BLaER1 (cell line): ENCODE results near the gene RNF39.

Experiments
- H3K27ac ChIP-seq: shearing (Covaris generic); formaldehyde crosslinking; 2 replicates; pipeline ENCODE4 v1.8.1; 2022
- H3K27me3 ChIP-seq: shearing (Covaris generic); formaldehyde crosslinking; 2 replicates; pipeline ENCODE4 v1.8.1; 2022
- H3K36me3 ChIP-seq: shearing (Covaris generic); formaldehyde crosslinking; 2 replicates; pipeline ENCODE4 v1.8.1; 2022
- H3K4me1 ChIP-seq: shearing (Covaris generic); formaldehyde crosslinking; 2 replicates; pipeline ENCODE4 v1.8.1; 2022
- H3K4me2 ChIP-seq: shearing (Covaris generic); formaldehyde crosslinking; 2 replicates; pipeline ENCODE4 v1.8.1; 2022
- H3K4me3 ChIP-seq: shearing (Covaris generic); formaldehyde crosslinking; 2 replicates; pipeline ENCODE4 v1.8.1; 2022
- H3K9ac ChIP-seq: shearing (Covaris generic); formaldehyde crosslinking; 2 replicates; pipeline ENCODE4 v1.8.1; 2022
- H3K9me3 ChIP-seq: shearing (Covaris generic); formaldehyde crosslinking; 2 replicates; pipeline ENCODE4 v1.8.1; 2022
- H4K20me1 ChIP-seq: shearing (Covaris generic); formaldehyde crosslinking; 2 replicates; pipeline ENCODE4 v1.8.1; 2022
- Cebpa-rat ChIP-seq: shearing (Covaris generic); IDR thresholded peaks from 2 replicates; pipeline ENCODE4 v1.8.1; 2022

Gene RNF39

DNA sequence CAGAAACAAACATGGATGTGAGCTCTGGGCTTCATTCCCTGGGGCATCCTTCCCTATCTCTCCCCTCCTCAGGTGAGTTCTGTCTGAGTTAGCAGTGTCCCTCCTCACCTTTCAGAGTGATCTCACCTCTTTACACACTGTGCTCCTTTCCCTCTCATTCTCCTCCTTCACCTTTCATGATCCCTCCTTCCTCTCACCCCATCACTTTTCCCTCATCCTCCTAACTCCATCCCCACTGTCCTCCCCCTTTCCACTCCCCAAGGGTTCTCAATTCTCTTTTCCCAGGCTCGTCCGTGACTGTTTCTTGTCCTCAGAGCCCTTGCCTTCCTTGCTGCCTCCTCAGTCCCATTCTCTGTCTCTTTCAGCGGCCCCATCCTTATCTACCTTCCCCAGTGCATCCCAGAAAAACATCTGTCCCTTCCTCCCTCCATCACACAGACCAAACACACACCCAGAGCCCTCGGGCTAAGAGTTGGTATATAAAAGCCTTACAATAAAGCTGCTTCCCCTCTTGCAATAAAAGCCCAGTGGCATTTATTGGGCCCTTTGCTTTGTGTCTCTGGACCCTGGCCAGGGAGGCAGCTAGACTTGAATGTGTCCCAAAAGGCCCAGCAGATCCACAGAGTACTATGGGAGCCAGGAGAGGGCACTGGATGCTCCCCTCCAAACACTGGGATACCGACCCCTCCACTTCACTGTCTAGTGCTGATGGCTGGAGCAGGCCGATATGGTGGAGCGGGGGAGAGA lies 1.9 kb downstream of the RNF39 start:
- no peak for TF ChIP-seq Cebpa-rat
- Histone ChIP-seq H3K4me1 (peaks cover 39% of the 10 kb centered on the region), H3K27ac (no peak overlapping the region), H3K36me3 (peaks cover 26% of the 10 kb centered on the region), H3K9me3 (no peaks in the 10 kb centered on the region), H3K4me2 (no peak overlapping the region), H3K27me3 (peaks cover 73% of the 10 kb centered on the region), H4K20me1 (peaks cover 44% of the 10 kb centered on the region), H3K4me3 (no peak overlapping the region), H3K9ac (no peak overlapping the region)

DNA sequence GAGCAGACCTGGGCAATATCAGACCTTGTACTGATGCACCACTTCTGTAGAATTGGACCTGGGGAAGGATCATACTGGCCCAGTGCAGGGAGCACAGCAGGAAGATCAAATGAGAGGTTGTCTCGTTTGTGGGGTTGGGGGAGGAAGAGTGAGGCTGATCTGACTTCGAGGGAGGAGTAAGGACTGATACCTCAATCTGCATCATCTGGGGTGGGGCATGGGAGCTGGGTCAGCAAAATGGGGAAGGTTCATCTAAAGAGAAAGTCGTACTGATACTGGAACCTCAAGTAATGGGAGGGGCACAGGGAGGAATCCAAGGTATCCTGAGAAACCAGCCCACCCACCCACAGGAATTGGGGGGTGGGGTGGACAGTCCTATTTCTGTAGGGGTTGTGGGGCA lies 3.7 kb downstream of the RNF39 start:
- no peak overlapping the region for H3K9ac ChIP-seq
- no peaks in the 10 kb centered on the region for H3K9me3 ChIP-seq
- peaks cover 40% of the 10 kb centered on the region for H3K4me1 ChIP-seq
- H3K27me3 ChIP-seq: peaks cover 55% of the 10 kb centered on the region
- H3K36me3 ChIP-seq: peaks cover 29% of the 10 kb centered on the region
- no peak overlapping the region for H3K4me2 ChIP-seq
- H3K27ac ChIP-seq: no peak overlapping the region
- no peak for TF ChIP-seq Cebpa-rat
- no peak overlapping the region for H3K4me3 ChIP-seq
- H4K20me1 ChIP-seq: peaks cover 44% of the 10 kb centered on the region

DNA sequence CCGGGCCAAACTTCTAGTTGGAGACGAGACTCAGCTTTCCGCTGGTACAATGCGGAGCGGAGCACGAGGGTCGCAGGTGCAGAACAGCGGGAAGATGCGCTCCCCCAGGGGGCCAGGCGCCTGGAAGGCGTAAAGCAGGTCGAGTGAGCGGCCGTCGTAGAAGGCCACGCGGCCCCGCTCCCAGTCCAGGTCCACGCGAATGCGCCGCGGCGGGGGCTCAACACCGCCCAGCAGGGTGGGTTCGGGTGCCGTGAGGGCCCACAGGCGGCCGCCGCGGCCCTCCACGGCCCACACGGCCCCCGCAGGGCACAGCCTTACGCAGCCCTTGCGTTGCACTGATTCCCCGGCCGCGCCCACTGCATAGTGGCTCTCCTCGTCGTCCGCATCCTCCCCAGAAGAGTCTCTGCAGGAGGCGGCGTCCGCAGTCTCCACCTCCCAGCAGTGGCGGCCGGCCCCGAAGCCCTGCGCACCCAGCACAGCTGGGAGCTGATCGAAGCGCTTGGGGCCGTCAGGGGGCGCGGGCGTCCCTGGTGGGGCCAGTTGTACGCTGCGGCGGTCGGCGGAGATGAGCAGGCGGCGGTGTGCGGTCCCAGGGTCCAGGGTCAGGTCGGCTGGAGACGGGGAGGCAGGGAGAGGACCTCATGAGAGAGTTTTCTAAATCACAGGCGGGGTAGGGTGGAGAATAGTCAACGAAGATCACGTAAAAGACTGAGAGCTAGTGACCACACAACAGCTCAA lies 4.3 kb downstream of the RNF39 start:
- H3K4me3 ChIP-seq: no peak overlapping the region

DNA sequence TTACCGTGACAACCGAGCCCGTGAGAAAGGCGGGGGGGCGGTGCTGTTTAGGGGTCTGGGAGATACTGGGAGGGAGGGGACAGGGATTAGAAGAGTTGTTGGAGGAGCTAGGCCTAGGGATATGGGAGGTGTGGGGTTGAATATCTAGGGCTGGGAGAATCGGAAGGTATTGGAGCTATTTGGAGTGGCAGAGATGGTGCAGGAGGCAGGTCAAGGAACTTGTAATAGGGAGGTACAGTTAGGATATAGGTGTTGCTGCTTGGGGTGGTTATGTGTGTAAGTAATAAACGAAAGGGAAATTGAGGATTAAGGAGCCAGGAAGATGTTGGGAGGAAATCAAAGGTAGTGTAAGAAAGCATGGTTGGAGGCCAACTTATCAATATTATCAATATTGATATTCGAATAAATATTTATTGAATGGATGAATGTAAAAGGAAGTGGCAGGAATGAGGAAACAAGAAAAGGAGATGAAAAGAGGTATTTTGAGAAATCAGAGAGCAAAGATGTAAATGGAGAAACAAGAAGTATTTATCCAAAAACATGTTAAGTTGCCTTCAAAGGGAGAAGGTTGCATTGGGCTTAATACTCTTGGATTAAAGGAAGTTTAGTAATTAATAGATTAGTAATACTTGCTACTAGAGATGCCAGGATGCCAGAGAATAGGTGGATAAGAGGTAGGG lies 8.0 kb downstream of the RNF39 start:
- H3K4me3 ChIP-seq: peak overlapping the region; percentile 73
- TF ChIP-seq Cebpa-rat: no peak
- H3K36me3 ChIP-seq: peaks cover 44% of the 10 kb centered on the region
- H3K9me3 ChIP-seq: no peaks in the 10 kb centered on the region
- peaks cover 40% of the 10 kb centered on the region for H3K4me1 ChIP-seq
- H3K4me2 ChIP-seq: peak overlapping the region; percentile 97
- H4K20me1 ChIP-seq: peaks cover 4% of the 10 kb centered on the region; the same call in 1 of the 2 replicates
- peak overlapping the region; percentile 75 for H3K27ac ChIP-seq
- H3K9ac ChIP-seq: peak overlapping the region; percentile 75
- H3K27me3 ChIP-seq: peaks cover 13% of the 10 kb centered on the region

More for the DNA sequence above, 4.3 kb downstream of the RNF39 start:
- peaks cover 40% of the 10 kb centered on the region for H4K20me1 ChIP-seq
- H3K36me3 ChIP-seq: peaks cover 29% of the 10 kb centered on the region
- no peak overlapping the region for H3K9ac ChIP-seq
- H3K4me1 ChIP-seq: peaks cover 36% of the 10 kb centered on the region
- H3K4me2 ChIP-seq: no peak overlapping the region
- H3K27me3 ChIP-seq: peaks cover 49% of the 10 kb centered on the region
- no peaks in the 10 kb centered on the region for H3K9me3 ChIP-seq
- no peak overlapping the region for H3K27ac ChIP-seq
- TF ChIP-seq Cebpa-rat: no peak

DNA sequence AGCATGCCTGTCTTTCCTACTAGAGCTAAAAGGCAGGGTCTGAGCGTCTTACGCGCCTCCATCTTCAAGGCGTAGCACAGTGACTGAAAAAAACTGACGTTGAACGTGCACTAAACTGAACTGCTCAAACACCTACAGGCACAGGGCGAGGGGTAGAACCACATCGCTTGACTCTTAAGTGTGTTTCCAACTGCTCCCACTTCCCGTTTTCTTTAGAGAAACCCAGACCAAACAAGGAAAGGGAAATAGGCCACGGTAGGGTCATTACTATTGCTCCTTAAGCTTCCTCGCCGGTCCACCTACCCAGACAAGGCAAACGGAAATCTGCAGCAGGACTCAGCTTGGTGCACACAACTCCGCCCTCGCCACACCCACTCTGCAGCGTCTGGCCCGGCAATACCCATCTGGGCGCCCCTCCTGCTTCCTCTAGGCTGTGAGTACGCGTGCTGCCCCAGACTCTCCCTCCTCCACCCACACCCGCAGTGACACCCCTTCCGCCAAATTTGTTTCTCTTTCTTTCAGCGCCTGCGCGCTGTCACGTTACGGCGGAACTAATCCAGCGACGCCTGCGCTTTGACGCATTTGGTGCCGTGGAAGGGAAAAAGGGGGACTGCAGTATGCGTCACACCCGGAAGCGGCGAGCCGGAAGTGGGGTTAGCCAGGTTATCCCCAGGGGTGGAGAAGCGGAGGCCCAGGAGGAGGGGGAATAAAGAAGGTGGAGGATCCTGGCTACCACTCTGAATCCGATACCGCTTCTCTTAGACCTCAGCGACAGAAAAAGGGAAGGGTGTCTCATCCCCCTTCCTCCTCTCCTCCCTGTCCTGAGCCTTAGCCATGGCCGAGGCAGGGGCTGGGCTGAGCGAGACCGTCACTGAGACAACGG lies 8.8 kb downstream of the RNF39 start, which contains the start of gene PPP1R11:
PPP1R11 (plus strand) TSS at position 622 of the 883 bp plus-strand sequence; CDS start at position 835, 213 bp downstream.
- H3K9me3 ChIP-seq: no peaks in the 10 kb centered on the region
- peaks cover 44% of the 10 kb centered on the region for H3K36me3 ChIP-seq
- H3K4me3 ChIP-seq: peak within 1 kb of the TSS; percentile 73
- H3K4me1 ChIP-seq: peaks cover 47% of the 10 kb centered on the region
- H3K27me3 ChIP-seq: peaks cover 5% of the 10 kb centered on the region
- peak within 1 kb of the TSS; percentile 75 for H3K9ac ChIP-seq
- H3K4me2 ChIP-seq: peak within 1 kb of the TSS; percentile 97
- no peak for TF ChIP-seq Cebpa-rat
- H3K27ac ChIP-seq: peak within 1 kb of the TSS; percentile 75
- no peaks in the 10 kb centered on the region for H4K20me1 ChIP-seq

DNA sequence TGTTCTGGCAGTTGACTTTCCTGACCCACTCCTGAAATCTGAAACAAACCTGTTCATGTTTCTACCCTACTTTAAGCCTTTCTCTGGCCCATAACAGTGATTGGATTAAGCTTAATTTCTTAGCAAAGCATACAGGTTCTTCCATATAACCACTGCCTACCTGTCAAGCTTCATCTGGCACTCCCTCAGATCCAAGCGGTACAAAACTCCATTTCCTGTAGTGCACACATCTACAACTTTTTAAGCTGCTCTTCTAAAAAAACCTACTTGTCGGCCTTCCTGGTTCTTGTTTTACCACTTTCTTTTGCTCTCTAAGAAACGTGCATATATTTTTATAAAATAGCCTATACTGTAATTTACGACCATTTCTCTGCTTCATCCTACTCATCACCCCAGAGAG lies 9.5 kb downstream of the RNF39 start:
- peaks cover 47% of the 10 kb centered on the region for H3K4me1 ChIP-seq

DNA sequence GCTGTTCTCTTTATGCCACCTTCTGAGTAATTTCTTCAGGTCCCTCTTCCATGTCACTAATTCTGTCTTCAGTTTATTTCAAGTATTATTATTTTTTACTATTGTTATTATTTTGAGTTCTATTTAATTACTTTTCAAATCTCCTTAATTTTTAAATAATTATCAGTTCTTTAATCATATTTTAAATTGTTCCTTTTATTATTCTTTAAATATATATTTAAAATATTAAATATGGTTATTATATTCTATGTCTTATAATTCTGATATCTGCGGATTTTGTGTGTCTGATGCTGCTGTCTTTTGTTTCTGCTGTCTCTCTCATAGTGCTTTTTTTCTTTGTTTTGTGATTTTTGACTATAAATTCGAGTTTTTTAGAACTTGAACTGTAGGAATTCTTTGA lies 12.3 kb downstream of the RNF39 start:
- Histone ChIP-seq H3K4me3 (no peak overlapping the region), H3K9me3 (no peaks in the 10 kb centered on the region), H3K9ac (no peak overlapping the region), H4K20me1 (no peaks in the 10 kb centered on the region), H3K4me1 (peaks cover 54% of the 10 kb centered on the region), H3K27me3 (no peaks in the 10 kb centered on the region), H3K4me2 (peak overlapping the region; percentile 97), H3K36me3 (peaks cover 15% of the 10 kb centered on the region; the same call in 1 of the 2 replicates), H3K27ac (no peak overlapping the region)
- no peak for TF ChIP-seq Cebpa-rat

More for the DNA sequence above, 9.5 kb downstream of the RNF39 start:
- Histone ChIP-seq H3K9me3 (no peaks in the 10 kb centered on the region), H3K27ac (peak overlapping the region; percentile 45), H4K20me1 (no peaks in the 10 kb centered on the region), H3K4me2 (peak overlapping the region; percentile 86), H3K9ac (peak overlapping the region; percentile 65), H3K36me3 (peaks cover 42% of the 10 kb centered on the region), H3K27me3 (no peaks in the 10 kb centered on the region), H3K4me3 (peak overlapping the region; percentile 73)
- no peak for TF ChIP-seq Cebpa-rat

DNA sequence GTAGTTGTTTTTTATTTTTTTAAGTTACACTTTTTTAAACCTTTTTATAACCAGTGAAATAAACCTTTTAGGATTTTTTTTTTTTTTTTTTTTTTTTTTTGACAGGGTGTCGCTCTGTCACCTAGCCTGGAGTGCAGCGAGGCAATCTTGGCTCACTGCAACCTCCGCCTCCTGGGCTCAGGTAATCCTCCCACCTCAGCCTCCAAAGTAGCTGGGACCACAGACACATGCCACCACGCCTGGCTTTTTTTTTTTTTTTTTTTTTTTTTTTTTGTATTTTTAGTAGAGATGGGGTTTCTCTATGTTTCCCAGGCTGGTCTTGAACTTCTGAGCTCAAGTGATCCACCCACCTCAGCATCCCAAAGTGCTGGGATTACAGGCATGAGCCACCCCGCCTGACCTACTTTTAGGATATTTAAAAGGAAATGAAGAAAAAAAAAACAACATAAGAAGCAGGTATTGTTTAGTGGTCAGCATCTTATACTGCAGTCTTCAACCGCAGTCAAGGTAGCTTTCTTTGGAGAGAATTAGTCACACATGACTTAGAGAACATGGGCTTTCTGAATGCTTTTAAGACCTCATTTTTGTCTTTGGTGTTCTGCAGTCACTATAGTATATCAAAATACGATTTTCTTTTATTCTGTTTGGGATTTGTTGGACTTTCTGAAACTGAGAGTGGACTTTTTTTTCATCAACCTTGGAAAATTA lies 12.9 kb downstream of the RNF39 start:
- Histone ChIP-seq H3K9ac (no peak overlapping the region), H3K9me3 (no peaks in the 10 kb centered on the region)

More for the DNA sequence above, 12.9 kb downstream of the RNF39 start:
- Histone ChIP-seq H3K4me3 (peak overlapping the region; percentile 72), H3K36me3 (peaks cover 22% of the 10 kb centered on the region), H3K27ac (no peak overlapping the region), H3K27me3 (no peaks in the 10 kb centered on the region), H3K4me2 (peak overlapping the region; percentile 97), H4K20me1 (no peaks in the 10 kb centered on the region), H3K4me1 (peaks cover 48% of the 10 kb centered on the region)
- no peak for TF ChIP-seq Cebpa-rat
